ENCODE data around the gene PTPRJ. TPM values are rescaled to one million over a fixed set of nuclear protein-coding genes. Genes with fewer than 3 reads are reported as not detected.

Gene PTPRJ
- total RNA-seq, 4 donors from 2014 or later = 4.2 to 26.2 (median 9.2) TPM

- no peak for DNase-seq (ENCODE audit: low spot score in 2 of 2)
- TF ChIP-seq CTCF (IDR thresholded peaks at IDR 0.05) = no peak
- TF ChIP-seq POLR2A (IDR thresholded peaks at IDR 0.05) = no peak
- WGBS, 2 donors = 78 to 84% methylated on average over 4 of the region's 4 CpGs
Measured at GRCh38 chr11:47995360-47995769, 15.0 kb downstream of the PTPRJ start.

GRCh38 chr11:47997063-47998053, 17.0 kb downstream of the PTPRJ start:
- intact Hi-C loops (cut with DNase I; ENCODE audit: low total_unique reads) = no loop called here
- DNase-seq (ENCODE audit: low spot score in 2 of 2) = no peak
- no peak overlapping the region for H3K4me3 ChIP-seq (ENCODE audit: low read depth, poor library complexity, severe bottlenecking)
- WGBS, 2 donors = 86% methylated on average over 15 of the region's 15 CpGs
- TF ChIP-seq CTCF (IDR thresholded peaks at IDR 0.05) (no peak), POLR2A (IDR thresholded peaks at IDR 0.05) (no peak)

More at GRCh38 chr11:47995360-47995769, 15.0 kb downstream of the PTPRJ start:
- intact Hi-C loops (cut with DNase I; ENCODE audit: low total_unique reads) = no loop called here
- H3K4me3 ChIP-seq (ENCODE audit: low read depth, poor library complexity, severe bottlenecking) = no peak overlapping the region

DNA sequence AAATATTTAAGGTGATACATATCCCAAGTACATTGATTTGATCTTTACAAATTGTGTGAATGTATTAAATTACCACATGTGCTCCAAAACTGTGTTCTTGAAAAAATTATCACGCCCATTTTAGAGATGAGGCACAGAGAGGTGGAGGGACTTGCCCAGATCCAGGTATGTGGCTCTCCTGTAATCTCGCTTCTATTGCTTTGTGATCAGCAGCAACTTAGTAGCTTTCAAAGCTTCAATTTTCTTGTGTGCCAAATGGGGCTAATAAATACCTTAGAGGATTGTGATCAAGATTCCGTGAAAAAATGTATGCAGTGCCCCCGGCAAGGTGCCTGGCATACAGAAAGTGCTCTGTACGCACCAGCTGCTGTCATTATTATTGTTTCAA, 18.0 kb downstream of the PTPRJ start:
- TF ChIP-seq POLR2A (IDR thresholded peaks at IDR 0.05) = no peak
- no peak overlapping the region for H3K4me3 ChIP-seq (ENCODE audit: low read depth, poor library complexity, severe bottlenecking)
- WGBS, 2 donors = 80% methylated on average over 5 of the region's 5 CpGs
- intact Hi-C loops (cut with DNase I; ENCODE audit: low total_unique reads) = no loop called here
- DNase-seq (ENCODE audit: low spot score in 2 of 2) = no peak

DNA sequence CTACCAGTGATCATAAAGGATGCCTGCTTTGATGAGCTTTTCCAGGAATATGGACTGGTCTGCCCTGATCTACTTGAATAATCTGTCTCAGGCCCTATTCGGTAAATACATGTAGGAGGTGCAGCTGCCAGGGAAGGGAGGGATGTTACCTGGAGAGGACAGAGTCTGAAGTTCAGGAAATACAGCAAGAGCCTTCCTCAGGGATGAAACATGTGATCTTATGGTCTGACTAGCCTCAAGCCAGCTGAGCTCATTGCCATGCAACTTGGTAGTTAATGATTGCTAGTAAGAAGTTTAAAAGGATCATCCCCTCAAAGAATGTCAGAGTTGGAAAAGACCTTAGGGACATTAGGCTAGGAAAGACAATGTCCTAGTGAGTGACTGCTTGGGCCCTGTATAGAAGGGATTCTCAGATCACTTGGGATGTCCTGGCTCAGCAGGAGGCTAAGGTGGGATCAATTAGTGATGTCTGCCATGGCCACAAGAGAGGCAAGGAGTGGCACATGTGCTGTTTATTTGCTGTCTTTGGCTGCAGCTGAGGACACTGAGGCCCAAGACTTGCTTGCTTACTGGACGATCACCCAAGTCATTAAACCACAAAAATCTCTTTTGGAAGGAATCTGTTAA, 18.5 kb downstream of the PTPRJ start:
- no peak overlapping the region for H3K4me3 ChIP-seq (ENCODE audit: low read depth, poor library complexity, severe bottlenecking)
- intact Hi-C loops (cut with DNase I; ENCODE audit: low total_unique reads) = no loop called here
- TF ChIP-seq POLR2A (IDR thresholded peaks at IDR 0.05) (no peak), CTCF (IDR thresholded peaks at IDR 0.05) (no peak)
- 74 to 76% methylated on average over 2 of the region's 2 CpGs for WGBS, 2 donors
- no peak for DNase-seq (ENCODE audit: low spot score in 2 of 2)

DNA sequence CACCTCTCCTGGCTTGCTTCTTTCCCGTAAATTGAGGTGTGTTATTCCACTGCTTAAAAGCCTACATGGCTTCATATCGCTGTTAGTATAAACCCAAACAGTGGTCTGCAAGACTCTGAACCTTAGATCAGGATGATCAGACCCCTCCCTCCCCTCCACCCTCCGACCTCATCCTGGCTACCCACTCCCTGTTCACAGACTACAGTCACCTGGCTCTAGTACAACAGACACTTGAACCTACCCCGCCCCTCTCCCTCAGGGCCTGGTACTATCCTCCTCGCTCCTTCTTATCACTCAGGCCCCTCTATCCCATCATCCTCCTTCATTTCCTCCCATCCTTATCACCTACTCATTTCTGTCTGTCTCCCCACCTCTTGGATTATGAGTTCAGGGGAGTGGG, 20.1 kb downstream of the PTPRJ start:
- H3K4me3 ChIP-seq (ENCODE audit: low read depth, poor library complexity, severe bottlenecking) = no peak overlapping the region
- intact Hi-C loops (cut with DNase I; ENCODE audit: low total_unique reads) = no loop called here
- 77 to 82% methylated on average over 5 of the region's 5 CpGs for WGBS, 2 donors
- TF ChIP-seq CTCF (IDR thresholded peaks at IDR 0.05) (no peak), POLR2A (IDR thresholded peaks at IDR 0.05) (no peak)
- DNase-seq (ENCODE audit: low spot score in 2 of 2) = no peak

GRCh38 chr11:48001438-48002021, 21.2 kb downstream of the PTPRJ start:
- no peak overlapping the region for H3K4me3 ChIP-seq (ENCODE audit: low read depth, poor library complexity, severe bottlenecking)
- no peak for TF ChIP-seq POLR2A (IDR thresholded peaks at IDR 0.05)
- no peak for TF ChIP-seq CTCF (IDR thresholded peaks at IDR 0.05)
- WGBS, 2 donors = 60 to 73% methylated on average over 2 of the region's 2 CpGs
- intact Hi-C loops (cut with DNase I; ENCODE audit: low total_unique reads) = no loop called here
- DNase-seq (ENCODE audit: low spot score in 2 of 2) = no peak
